ENCODE measurements around the gene KCNK7. TPM values are rescaled to one million over a fixed set of nuclear protein-coding genes. Genes with fewer than 3 reads are reported as not detected.

KCNK7 gene
- total RNA-seq, 1 donor from 2014 or later, result 2.2 TPM

- intact Hi-C loops (cut with micrococcal nuclease), result no loop called here
Observed at GRCh38 chr11:65590240-65590738, 5.3 kb downstream of the KCNK7 start.

DNA sequence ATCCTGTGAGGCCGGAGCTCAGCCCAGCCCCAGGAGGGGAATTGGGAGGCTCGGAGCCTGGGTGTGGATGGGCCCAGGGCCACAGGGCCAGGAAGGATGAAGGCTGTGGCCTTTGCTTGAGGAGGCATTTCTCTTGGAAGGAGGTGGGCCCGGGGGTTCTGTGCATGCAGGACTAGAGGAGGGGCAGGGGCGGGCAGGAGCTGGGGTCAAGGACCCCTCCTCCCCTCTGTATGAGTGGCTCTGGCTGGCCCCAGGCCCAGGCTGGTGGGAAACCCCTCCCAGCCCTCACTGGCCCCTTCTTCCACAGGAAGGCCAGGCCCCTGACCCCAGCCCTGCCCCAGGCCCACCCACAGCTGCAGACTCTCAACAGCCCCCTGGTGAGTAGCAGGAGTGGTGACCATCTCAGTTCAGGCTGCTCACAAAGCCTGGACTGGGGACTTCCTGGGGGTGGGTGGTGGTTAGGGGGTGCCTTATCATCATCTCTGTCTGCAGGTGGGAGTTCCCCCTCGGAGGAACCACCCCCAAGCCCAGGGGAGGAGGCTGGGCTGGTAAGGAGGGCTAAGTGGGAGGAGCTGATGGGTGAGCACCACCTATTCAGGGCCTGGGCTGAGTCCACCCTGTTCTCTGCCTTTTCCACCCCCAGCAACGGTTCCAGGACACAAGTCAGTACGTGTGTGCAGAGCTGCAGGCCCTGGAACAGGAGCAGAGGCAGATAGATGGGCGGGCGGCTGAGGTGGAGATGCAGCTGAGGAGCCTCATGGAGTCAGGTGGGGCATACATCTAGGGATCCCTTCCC, 6.0 kb downstream of the KCNK7 start:
- intact Hi-C loops (cut with micrococcal nuclease), result loop anchor here (2.0 kb wide), 1 partner anchor 223 kb away; no protein-coding TSS in a partner anchor

GRCh38 chr11:65588199-65589054, 7.2 kb downstream of the KCNK7 start:
- intact Hi-C loops (cut with micrococcal nuclease), result loop anchor here (1.0 to 2.0 kb wide), 5 partner anchors 14 to 222 kb away; partner anchors contain the start of gene PCNX3

GRCh38 chr11:65586676-65587075, 8.9 kb downstream of the KCNK7 start:
- intact Hi-C loops (cut with micrococcal nuclease), result no loop called here

DNA sequence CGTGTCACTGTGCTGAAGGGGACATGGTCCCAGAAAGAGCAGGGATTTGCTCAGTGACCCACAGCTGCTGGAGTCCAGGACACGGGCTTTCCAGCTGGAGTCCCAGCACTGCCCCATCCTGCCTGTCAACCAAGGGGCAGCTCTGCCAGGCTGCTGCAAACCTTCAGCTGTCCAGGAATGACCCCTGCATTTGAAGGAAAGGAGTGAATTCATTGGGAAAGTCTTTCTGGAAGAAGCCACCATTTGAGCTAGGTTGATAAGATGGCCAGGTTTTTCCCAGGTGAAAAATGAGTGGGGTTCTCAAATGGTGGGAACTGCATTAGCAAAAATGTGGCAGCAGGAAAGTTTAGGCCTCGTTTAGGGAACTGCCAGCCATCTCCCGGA, 9.4 kb downstream of the KCNK7 start:
- intact Hi-C loops (cut with micrococcal nuclease), result no loop called here

GRCh38 chr11:65585396-65586246, 10.0 kb downstream of the KCNK7 start:
- intact Hi-C loops (cut with micrococcal nuclease), result no loop called here

- intact Hi-C loops (cut with micrococcal nuclease), result no loop called here
Observed at GRCh38 chr11:65584723-65585171, 10.9 kb downstream of the KCNK7 start.

DNA sequence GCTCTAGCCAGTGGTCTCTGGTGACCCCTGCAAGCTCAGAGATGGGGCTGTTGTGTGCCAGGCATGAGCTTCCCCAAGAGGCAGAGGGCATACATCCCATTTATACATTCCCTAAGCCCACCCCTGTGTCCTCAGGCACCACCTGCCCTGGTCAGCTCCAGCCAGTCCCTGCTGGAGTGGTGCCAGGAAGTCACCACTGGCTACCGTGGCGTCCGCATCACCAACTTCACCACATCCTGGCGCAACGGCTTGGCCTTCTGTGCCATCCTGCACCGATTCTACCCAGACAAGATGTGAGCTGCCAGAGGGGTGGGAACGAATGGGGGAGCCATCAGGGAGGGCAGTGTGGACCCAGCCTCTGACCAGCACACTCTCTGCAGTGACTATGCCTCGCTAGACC, 11.5 kb downstream of the KCNK7 start:
- intact Hi-C loops (cut with micrococcal nuclease), result no loop called here

DNA sequence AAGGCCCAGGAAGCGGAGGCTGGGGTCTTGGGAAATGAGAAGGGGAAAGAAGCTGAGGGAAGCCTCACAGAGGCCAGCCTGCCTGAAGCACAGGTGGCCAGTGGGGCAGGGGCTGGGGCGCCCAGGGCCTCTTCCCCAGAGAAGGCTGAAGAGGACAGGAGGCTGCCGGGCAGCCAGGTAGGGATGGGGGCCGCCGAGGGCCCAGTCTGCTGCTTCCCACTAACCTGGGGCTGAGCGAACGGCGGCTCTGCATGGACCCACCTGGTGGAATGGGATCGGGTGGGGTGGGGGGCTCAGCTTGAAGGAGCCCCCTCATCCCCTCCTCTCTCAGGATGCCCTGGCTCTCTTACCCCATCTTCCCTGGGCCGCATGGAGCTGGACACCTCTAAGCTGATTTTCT, 12.0 kb downstream of the KCNK7 start:
- intact Hi-C loops (cut with micrococcal nuclease), result no loop called here

DNA sequence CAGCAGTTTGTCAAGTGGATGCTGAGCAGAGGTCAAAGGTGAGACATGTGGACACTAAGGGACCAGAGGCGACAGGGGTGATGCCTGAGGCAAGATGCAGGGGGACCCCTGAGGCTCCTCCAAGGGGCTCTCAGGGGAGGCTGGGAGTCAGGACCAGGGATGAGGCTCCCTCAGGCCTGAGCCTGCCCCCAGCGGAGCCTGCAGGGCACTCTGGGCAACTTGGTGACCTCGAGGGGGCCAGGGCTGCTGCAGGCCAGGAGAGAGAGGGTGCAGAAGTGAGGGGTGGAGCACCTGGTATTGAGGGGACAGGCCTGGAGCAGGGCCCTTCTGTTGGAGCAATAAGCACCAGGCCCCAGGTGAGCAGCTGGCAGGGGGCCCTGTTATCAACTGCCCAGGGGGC, 13.7 kb downstream of the KCNK7 start:
- intact Hi-C loops (cut with micrococcal nuclease), result no loop called here

GRCh38 chr11:65580756-65581155, 14.8 kb downstream of the KCNK7 start:
- intact Hi-C loops (cut with micrococcal nuclease), result no loop called here

GRCh38 chr11:65580031-65580692, 15.4 kb downstream of the KCNK7 start:
- intact Hi-C loops (cut with micrococcal nuclease), result no loop called here

DNA sequence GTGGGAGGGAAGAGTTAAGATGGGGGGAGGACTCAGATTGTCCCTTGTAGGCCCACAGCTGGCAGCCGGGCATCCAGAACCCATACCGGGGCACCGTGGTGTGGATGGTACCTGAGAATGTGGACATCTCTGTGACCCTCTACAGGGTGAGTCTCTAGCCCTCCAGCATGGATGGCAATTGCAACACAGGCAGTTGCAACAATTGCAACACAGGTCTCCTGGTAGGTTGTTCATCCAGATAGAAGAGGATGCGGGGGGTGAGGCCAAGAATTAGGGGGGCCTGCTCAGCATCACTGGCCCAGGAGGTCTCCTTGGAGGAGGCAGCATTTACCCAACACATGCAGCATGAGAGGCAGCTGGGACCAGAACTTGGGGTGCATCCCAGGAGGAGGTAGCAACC, 16.3 kb downstream of the KCNK7 start:
- intact Hi-C loops (cut with micrococcal nuclease), result no loop called here

DNA sequence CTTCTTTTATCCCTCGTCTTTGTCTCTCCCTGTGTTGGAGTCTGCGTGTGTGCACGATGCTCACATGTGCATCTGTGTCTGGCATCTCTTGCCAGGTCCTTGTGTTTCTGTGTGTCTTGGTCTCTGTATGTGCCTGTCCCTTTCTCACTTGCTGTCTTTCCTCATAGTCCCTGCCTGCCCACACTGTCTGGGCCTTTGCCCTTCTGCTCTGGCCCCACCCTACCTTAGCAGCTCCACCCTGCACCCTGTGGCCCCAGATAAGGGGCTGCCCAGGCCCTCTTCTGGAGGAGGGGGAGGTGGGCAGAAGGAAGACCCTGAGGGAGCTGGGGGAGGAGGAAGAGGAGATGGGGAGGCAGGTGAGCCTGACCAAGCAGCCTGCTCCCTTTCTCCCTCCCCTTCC, 16.9 kb downstream of the KCNK7 start:
- intact Hi-C loops (cut with micrococcal nuclease), result no loop called here

- intact Hi-C loops (cut with micrococcal nuclease), result no loop called here
Observed at GRCh38 chr11:65578134-65578533, 17.5 kb downstream of the KCNK7 start.

- intact Hi-C loops (cut with micrococcal nuclease), result no loop called here
Observed at GRCh38 chr11:65577756-65578109, 17.9 kb downstream of the KCNK7 start.

DNA sequence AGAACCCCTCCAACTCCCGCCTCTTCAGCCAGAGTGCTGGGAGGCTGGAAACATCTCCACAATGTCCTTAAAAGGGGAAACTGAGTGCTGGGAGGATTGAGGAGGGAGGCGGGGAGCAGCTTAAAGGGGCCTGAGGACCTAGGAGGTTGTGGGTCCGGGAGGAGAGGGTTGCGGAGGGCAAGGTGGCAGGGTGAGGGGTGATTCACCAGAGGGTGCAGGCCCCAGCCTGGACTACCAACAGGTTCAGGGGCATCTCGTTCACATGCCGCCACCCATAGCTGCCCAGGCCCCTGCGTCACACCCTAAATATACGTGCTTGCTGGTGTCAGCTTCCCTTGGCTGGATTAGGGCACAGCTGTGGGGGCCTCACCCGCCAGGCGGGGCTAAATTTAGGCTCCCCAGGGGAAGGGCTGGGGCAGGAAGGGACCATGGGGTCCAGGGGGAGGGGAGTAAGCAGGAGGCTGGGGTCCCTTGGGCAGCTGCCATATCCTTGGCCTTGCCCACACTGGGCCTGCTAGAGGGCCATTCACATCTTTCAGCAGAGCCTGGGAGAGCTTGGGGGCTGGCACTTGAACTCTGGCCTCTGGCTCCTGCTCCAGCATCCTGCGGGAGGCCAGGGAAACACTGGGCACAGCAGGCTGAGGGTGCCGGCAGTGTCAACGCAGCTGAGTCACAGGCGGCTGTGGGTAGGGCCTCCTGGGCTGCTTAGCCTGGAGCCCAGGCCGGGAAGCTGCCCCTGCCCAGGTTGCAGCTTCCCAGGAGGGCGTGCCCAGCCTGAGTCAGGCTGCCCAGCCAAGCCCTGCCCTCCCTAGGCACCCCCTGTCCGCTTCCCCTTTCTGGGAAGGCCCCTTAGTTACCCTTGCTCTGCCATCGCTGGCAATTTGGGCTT, 18.5 kb downstream of the KCNK7 start:
- intact Hi-C loops (cut with micrococcal nuclease), result no loop called here

GRCh38 chr11:65576232-65576866, 19.3 kb downstream of the KCNK7 start:
- intact Hi-C loops (cut with micrococcal nuclease), result no loop called here

DNA sequence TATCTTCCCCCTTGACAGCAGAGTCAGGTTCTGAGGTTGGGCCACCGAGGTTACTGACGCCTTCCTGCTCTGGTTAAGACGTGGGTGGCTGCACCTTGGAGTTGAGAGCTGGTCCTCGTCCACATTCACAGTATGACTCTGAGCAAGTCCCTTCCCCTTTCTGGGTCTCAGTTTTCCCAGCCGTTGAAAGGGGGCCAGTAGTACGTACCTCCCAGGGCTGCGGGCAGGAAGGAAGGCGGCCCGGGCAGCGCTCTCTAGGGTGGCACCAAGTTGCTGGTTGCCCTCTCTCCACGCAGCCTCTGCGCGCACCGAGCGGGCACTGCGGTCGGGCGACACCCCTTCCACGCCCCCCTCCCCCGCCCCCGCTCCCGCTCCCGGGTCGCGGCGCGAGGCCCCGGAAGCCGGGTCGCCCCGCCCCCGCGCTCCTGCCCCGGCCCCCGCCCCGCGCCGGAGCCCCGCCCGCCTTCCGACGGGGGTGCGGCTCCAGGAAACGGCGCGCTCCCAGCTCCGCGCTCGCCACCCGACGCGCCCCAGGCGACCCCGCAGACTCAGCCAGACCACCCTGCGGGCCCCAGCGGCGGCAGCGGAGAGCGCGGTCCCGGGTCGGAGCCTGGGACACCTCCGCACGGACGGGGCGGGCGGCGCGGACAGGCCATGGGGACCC, 19.9 kb downstream of the KCNK7 start, which contains the start of gene EHBP1L1:
EHBP1L1 (plus strand) TSS at position 486 of the 664 bp plus-strand sequence. CDS start 250 bp downstream, outside the sequence.
- intact Hi-C loops (cut with micrococcal nuclease), result loop anchor here (1.0 to 2.0 kb wide), 6 partner anchors 29 to 283 kb away; partner anchors contain the start of genes CFL1, SIPA1 and SLC25A45

Data from T-helper 1 cell treated with Interleukin-12 subunit alpha and Interleukin-12 subunit beta and Interleukin-4 antibody, amounts not matched to agents 30 ng/mL and 1 ng/mL, for 36 hours (primary cell).